ENCODE data around the gene CCT3.
A peak's percentile ranks its signal among the peaks of the same experiment; 100 is the strongest.

Gene CCT3

GRCh38 chr1:156303241-156303640 is 34.9 kb downstream of the CCT3 start:
- peaks cover 34% of the 10 kb centered on the region for H3K36me3 ChIP-seq (replicated peaks)
- DNase-seq: no peak
- no peaks in the 10 kb centered on the region for H3K27me3 ChIP-seq (replicated peaks)
- in situ Hi-C loops (cut with HindIII; ENCODE audit: low pct_ligation_motif_present, low sequenced_read_pairs): no loop called here
- TF ChIP-seq, protein P1, sequence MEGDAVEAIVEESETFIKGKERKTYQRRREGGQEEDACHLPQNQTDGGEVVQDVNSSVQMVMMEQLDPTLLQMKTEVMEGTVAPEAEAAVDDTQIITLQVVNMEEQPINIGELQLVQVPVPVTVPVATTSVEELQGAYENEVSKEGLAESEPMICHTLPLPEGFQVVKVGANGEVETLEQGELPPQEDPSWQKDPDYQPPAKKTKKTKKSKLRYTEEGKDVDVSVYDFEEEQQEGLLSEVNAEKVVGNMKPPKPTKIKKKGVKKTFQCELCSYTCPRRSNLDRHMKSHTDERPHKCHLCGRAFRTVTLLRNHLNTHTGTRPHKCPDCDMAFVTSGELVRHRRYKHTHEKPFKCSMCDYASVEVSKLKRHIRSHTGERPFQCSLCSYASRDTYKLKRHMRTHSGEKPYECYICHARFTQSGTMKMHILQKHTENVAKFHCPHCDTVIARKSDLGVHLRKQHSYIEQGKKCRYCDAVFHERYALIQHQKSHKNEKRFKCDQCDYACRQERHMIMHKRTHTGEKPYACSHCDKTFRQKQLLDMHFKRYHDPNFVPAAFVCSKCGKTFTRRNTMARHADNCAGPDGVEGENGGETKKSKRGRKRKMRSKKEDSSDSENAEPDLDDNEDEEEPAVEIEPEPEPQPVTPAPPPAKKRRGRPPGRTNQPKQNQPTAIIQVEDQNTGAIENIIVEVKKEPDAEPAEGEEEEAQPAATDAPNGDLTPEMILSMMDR (IDR thresholded peaks at IDR 0.05; ENCODE audit: low read depth, low read length, missing control alignments): no peak
- H3K27ac ChIP-seq: no peak overlapping the region
- no peak overlapping the region for H3K4me3 ChIP-seq (ENCODE audit: low read depth, low read length)

GRCh38 chr1:156298852-156299357 is 39.2 kb downstream of the CCT3 start, which contains the start of gene VHLL:
VHLL (minus strand) TSS chr1:156299307; CDS start chr1:156299189, 118 bp downstream.
- TF ChIP-seq, protein P1 (IDR thresholded peaks at IDR 0.05; ENCODE audit: low read depth, low read length, missing control alignments): no peak
- H3K27me3 ChIP-seq (replicated peaks): no peaks in the 10 kb centered on the region
- no peak within 1 kb of the TSS for H3K27ac ChIP-seq
- DNase-seq: no peak
- H3K4me3 ChIP-seq (ENCODE audit: low read depth, low read length): no peak within 1 kb of the TSS
- in situ Hi-C loops (cut with HindIII; ENCODE audit: low pct_ligation_motif_present, low sequenced_read_pairs): no loop called here
- peaks cover 6% of the 10 kb centered on the region for H3K36me3 ChIP-seq (replicated peaks)

GRCh38 chr1:156295391-156295947 is 42.6 kb downstream of the CCT3 start, which contains the start of gene GLMP:
GLMP (minus strand) TSS chr1:156295679; CDS start chr1:156295645, 34 bp downstream.
- TF ChIP-seq, protein P1 (IDR thresholded peaks at IDR 0.05; ENCODE audit: low read depth, low read length, missing control alignments): no peak
- Histone ChIP-seq H3K4me3 (ENCODE audit: low read depth, low read length) (peak within 1 kb of the TSS; percentile 83), H3K36me3 (replicated peaks) (peaks cover 9% of the 10 kb centered on the region), H3K27me3 (replicated peaks) (no peaks in the 10 kb centered on the region), H3K27ac (peak within 1 kb of the TSS; percentile 38)
- in situ Hi-C loops (cut with HindIII; ENCODE audit: low pct_ligation_motif_present, low sequenced_read_pairs): no loop called here
- DNase-seq: peak; percentile 43

DNA sequence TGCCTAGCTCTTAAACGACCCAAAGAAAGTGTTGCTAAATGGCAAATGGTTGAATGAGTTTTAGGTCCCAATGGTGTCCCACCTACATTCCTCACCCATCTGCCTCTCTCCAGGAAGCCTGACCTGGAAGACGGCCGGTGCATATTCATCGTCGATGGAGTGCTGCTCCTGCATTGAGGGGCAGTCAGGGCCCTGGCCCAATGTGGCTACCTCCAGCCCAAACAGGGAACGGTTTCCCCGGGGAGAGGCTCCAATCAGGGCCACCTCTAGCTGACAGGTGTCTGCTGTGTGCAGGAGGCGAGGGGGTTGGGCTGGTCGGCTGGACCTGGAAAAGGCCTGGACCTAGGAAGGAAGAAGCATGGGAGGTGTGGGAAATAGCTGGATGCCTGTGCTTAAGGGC is 44.2 kb downstream of the CCT3 start:
- no peak for DNase-seq
- in situ Hi-C loops (cut with HindIII; ENCODE audit: low pct_ligation_motif_present, low sequenced_read_pairs): no loop called here
- no peak overlapping the region for H3K27ac ChIP-seq
- H3K4me3 ChIP-seq (ENCODE audit: low read depth, low read length): no peak overlapping the region
- H3K27me3 ChIP-seq (replicated peaks): no peaks in the 10 kb centered on the region
- TF ChIP-seq, protein P1 (IDR thresholded peaks at IDR 0.05; ENCODE audit: low read depth, low read length, missing control alignments): no peak
- H3K36me3 ChIP-seq (replicated peaks): peaks cover 14% of the 10 kb centered on the region

GRCh38 chr1:156293098-156293434 is 45.0 kb downstream of the CCT3 start:
- in situ Hi-C loops (cut with HindIII; ENCODE audit: low pct_ligation_motif_present, low sequenced_read_pairs): no loop called here
- DNase-seq: no peak
- TF ChIP-seq, protein P1 (IDR thresholded peaks at IDR 0.05; ENCODE audit: low read depth, low read length, missing control alignments): no peak
- no peak overlapping the region for H3K27ac ChIP-seq
- H3K27me3 ChIP-seq (replicated peaks): no peaks in the 10 kb centered on the region
- H3K36me3 ChIP-seq (replicated peaks): peaks cover 17% of the 10 kb centered on the region
- H3K4me3 ChIP-seq (ENCODE audit: low read depth, low read length): no peak overlapping the region

Measured in brain microvascular endothelial cell (primary cell).